GM18858 (cell line): ENCODE results near the gene HMCN2.
"Not testable (repeated sequence)": the region's sequence is repeated elsewhere in the genome, so short reads cannot be mapped to it uniquely, and the experiment has no call there.

Experiments used
- ATAC-seq: cut with Tn5 transposase; IDR thresholded peaks from one replicate; pipeline ENCODE4 v1.9.1; 2021; ENCODE audit not compliant: unreplicated experiment

HMCN2 gene

GRCh38 chr9:130327781-130328348 is 62.3 kb downstream of the HMCN2 start:
- ATAC-seq, result no peak

DNA sequence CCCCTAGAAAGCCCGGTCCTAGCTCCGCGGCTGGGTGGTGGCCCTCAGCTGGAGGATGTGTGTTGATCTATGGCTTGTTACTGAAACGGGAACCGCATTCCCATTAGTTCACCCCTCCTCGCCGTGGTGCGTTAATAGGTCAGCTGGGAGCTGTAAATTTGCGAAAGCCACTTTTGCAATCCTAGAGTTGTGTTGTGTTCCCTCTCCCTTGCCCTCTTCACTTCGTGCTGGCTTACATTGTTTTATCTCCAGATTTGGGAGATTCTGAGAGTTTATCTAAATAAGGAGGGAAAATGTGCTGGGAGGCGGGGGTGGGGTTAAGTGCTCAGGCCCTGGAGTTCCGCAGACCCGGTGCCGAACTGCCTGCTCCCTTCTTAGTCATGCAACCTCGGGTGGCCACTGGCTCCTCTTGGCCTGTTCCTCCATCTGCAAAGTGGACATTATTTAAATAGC is 62.8 kb downstream of the HMCN2 start:
- ATAC-seq, result no peak

DNA sequence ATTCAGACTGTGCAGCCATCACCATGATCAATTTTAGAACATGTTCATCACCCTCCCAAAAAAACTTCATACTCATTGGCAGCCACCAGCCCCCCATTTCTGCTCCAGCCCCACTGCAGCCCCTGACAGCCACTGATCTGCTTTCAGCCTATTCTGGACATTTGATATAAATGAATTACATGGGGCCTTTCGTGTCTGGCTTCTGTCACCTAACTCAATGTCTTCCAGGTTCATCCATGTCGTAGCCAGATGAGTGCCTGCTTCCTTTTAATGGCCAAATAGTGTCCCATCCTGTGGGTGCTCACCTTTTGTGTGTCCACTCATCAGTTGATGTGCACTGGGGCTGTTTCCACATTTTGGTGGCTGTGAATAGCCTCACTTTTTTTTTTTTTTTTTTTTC is 63.5 kb downstream of the HMCN2 start:
- ATAC-seq, result no peak

DNA sequence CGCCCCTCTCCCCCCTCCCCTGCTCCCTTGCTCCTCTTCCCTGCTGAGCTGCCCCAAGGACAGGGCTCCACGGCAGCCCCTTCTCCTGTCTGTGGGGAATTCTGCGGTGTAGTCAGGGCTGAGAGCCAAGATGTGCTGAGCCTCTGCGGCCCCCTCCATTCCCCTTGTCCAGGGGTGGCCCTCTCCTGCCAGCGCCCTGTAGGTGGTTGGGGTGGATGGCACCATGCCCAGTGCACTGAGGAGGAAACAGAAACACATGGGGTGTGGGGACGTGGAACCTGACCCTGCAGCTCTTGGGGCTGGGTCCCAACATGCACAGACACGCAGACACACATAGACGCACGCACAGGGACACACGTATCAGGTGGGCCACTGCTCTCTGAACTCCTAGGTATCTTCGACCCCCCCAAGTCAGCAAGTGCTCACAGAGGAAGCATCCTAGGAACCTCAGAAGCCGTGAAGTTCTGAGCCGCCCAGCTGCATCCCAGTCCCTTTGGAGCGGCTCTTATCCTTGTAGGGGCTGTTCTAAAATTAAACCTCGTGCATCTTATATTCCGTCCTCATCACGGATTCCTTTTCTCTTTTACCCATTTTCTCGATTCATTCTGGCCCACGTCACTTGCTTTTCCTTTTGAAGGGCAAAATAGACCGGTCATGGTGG is 64.8 kb downstream of the HMCN2 start:
- no peak for ATAC-seq

DNA sequence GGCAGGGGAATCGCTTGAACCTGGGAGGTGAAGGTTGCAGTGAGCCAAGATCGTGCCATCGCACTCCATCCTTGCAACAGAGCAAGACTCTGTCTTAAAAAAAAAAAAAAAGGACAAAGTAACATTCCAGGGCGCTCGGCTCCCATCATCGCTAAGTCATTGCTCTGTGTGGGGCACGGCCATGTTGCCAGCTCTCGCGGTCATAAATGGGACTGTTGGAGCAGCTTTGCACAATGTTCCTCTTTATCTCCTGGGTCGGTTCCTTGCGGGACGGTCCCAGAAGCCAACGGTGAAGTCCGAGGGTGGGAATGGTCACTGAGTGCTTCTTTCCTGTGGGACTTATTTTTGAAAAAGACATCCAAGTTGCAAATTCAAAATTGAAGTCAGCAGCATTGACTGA is 65.5 kb downstream of the HMCN2 start:
- ATAC-seq, result no peak

DNA sequence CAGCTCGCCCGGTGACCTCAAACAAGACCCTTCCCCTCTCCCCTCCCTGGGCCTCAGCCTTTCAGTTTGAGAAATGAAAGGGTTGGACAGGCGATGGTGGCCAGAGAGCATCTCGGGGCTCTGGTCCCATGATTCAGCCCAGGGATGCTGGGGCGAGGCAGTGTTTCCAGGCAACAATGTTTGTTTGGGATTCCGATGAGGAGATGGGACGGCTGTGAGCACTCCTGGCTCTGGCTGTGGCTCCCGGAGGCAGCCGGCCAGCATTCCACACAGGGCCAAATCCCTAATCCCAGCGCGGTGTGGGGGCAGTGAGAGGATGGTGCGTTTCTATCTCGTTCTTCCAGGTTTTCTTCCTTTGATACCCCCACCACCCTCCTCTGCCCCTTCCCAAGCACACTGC is 66.0 kb downstream of the HMCN2 start:
- no peak for ATAC-seq

DNA sequence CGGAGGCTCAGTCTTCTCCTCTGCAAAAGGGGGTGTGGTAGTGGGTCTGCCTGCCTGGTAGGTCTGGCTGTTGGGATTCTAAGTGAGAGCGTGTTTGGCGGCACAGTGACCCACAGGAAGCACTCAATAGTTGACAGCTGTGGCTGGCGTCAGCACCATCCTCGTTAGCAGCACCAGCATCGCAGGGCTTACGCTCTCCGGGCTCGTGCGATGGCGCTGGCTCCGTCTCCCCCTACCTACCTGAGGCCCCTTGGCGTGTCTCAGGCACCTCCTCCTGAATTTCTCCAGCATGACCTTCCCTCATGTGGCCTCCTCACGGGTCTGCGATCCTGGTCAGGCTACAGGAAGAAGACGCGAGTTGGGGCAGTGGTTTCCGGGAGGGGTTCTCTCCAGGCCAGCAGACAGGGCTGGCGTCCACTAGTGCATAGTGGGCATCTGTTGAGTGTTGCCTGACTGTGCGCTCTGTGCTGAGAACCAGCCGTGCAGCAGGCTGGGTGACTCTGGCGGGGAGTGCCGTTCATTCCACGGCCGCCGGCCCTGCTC is 66.9 kb downstream of the HMCN2 start:
- no peak for ATAC-seq

GRCh38 chr9:130333041-130333711 is 67.6 kb downstream of the HMCN2 start:
- ATAC-seq, result no peak

DNA sequence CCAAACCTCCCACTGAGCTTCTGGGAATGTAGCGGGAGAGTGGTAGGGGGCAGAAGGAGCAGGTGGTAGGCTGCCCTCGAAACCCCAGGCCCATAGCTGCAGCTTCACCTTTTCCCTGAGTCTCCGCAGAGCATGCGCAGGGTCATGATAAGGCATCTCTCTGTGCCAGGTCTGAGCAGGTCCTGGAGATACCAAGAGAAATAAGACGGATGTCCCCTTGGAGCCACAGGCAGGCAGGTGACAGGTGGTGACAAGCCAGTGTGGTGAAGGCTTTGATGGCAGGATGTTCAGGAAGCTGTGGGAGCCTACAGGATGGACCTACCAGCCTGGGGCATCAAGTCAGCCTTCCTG is 68.1 kb downstream of the HMCN2 start:
- no peak for ATAC-seq

GRCh38 chr9:130334915-130335314 is 69.4 kb downstream of the HMCN2 start:
- no peak for ATAC-seq

- no peak for ATAC-seq
Observed at GRCh38 chr9:130336027-130336610, 70.6 kb downstream of the HMCN2 start.

DNA sequence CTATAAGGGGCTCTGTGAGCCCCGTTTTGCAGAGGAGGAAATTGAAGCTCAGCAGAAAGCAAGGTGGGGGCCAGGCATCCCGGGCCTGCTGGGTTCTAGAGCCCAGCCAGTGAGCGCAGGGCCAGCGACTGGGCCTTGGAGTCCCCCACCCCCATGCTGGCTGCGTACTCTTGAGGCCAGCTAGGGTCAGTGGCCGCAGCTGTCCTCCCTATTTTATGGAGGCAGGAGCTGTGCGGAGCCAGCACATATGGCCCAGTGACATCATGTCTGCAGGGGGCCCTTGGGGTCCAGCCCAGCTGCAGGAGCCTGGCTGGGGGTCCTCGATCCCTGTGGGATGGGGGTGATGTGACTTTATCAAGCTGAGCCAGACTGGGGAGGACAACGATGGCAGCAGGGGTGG is 71.3 kb downstream of the HMCN2 start:
- ATAC-seq, result no peak

- no peak for ATAC-seq
Observed at GRCh38 chr9:130337318-130337717, 71.8 kb downstream of the HMCN2 start.

DNA sequence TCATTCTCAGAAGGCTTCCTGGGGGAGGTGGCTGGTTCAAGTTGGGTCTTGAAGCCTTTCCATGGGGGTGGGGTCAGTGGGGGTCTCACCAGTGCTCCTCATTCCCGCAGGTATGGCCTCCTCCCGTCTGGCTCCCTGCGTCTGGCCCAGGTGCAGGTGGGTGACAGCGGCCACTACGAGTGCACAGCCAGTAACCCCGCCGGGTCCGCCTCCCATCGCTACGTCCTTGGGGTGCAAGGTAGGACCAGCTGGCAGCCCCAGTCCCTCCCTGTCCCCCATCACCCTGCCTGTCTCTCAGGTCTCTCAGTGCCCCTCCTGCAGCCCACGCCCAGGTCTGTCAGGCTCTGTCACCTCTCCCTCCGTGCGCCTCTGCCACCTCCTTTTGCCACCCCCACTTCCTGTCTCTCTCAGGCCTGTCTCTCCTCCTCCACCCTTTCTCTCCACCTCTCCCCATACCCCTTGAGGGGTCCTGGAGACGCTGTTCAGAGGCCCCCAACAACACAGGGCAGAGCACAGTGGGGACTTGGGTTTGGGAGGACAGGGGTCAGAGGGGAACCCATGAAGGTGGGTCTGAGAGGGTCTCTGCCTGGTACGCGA is 72.3 kb downstream of the HMCN2 start:
- no peak for ATAC-seq

- ATAC-seq, result not testable (repeated sequence)
Observed at GRCh38 chr9:130338891-130339290, 73.3 kb downstream of the HMCN2 start.

- ATAC-seq, result no peak
Observed at GRCh38 chr9:130339306-130339705, 73.7 kb downstream of the HMCN2 start.

DNA sequence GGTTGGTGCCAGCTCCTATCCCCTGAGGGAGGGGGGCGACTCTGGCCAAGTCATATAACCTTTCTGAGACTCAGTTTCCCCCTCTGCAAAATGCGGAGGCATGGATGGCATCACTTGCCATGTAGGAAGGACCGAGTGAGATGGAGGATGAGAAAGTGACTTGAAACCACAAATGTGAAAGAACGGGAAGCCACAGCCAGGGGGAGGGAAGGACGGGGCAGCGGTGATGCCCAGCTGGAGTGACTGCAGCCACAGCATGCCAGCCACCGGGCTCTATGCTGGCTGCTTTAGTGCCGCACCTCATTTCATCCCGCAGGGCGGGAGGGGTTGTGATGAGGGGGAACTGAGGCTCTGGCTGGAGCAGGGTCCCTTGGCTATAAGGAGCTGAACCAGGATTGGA is 74.5 kb downstream of the HMCN2 start:
- ATAC-seq, result no peak

- not testable (repeated sequence) for ATAC-seq
Observed at GRCh38 chr9:130340557-130340956, 75.0 kb downstream of the HMCN2 start.

- ATAC-seq, result no peak
Observed at GRCh38 chr9:130341128-130341527, 75.6 kb downstream of the HMCN2 start.

- no peak for ATAC-seq
Observed at GRCh38 chr9:130341839-130342713, 76.5 kb downstream of the HMCN2 start.

DNA sequence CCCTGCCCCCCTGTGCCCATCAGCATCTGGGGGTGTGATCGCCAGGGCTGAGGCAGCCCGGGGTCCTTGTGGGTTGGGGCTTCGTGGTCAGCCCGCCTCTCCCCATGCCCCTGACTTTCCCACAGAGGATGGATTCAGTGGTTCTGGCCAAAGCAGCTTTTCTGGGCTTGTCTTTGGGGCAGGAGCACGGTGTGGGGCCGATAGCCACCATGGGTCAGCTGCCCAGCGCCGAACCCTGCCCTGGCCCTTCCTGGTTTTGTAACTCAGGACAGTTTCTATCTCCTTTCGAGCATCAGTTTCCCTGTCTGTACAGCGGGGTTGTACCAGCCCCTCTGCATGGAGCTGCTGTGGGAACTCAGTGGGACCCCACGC is 77.1 kb downstream of the HMCN2 start:
- no peak for ATAC-seq
